Osteocyte (in vitro differentiated cells): ENCODE measurements around the gene CXADR. TPM values are rescaled to one million over a fixed set of nuclear protein-coding genes. Genes with fewer than 3 reads are reported as not detected.
"Not testable (repeated sequence)": the region's sequence is repeated elsewhere in the genome, so short reads cannot be mapped to it uniquely, and the experiment has no call there.

Source experiments
- DNase-seq: peaks from one replicate; pipeline ENCODE4 v3.0.0; 2021; ENCODE audit warnings: mixed read lengths; ENCODE audit not compliant: unreplicated experiment; ENCODE audit errors: extremely low spot score
- H3K27ac Mint-ChIP-seq: one replicate; pipeline ENCODE4 v1.8.0; 2021; ENCODE audit warnings: mild to moderate bottlenecking, mixed read lengths; ENCODE audit not compliant: unreplicated experiment
- H3K27me3 Mint-ChIP-seq: one replicate; pipeline ENCODE4 v1.8.0; 2021; ENCODE audit warnings: mixed read lengths; ENCODE audit not compliant: unreplicated experiment
- H3K36me3 Mint-ChIP-seq: one replicate; pipeline ENCODE4 v1.8.0; 2021; ENCODE audit warnings: mixed read lengths; ENCODE audit not compliant: unreplicated experiment
- H3K4me1 Mint-ChIP-seq: one replicate; pipeline ENCODE4 v1.8.0; 2021; ENCODE audit warnings: mixed read lengths; ENCODE audit not compliant: unreplicated experiment
- H3K4me3 Mint-ChIP-seq: one replicate; pipeline ENCODE4 v1.8.0; 2021; ENCODE audit warnings: mild to moderate bottlenecking, moderate library complexity, mixed read lengths; ENCODE audit not compliant: unreplicated experiment
- H3K9me3 Mint-ChIP-seq: one replicate; pipeline ENCODE4 v1.8.0; 2021; ENCODE audit warnings: mixed read lengths; ENCODE audit not compliant: unreplicated experiment
- CTCF ChIP-seq: fragments of 200-600 bp; sonication (generic); IDR thresholded peaks from 2 replicates; pipeline ENCODE4 v1.5.0; 2021; ENCODE audit warnings: antibody characterized with exemption, mild to moderate bottlenecking, moderate library complexity
- total RNA-seq: library from RNA; stranded (reverse); gene quantifications from 2 replicates; pipeline ENCODE4 v1.2.1, GENCODE V29; 2021

The CXADR gene
- total RNA-seq, 1 donor from 2014 or later, result 0.11 TPM

GRCh38 chr21:17479606-17480005, 33.2 kb upstream of the CXADR start:
- no peak for DNase-seq
- Mint-ChIP-seq H3K9me3 (no peaks in the 10 kb centered on the region), H3K27me3 (no peaks in the 10 kb centered on the region), H3K4me1 (no peaks in the 10 kb centered on the region), H3K27ac (no peak overlapping the region), H3K4me3 (no peak overlapping the region), H3K36me3 (no peaks in the 10 kb centered on the region)
- TF ChIP-seq CTCF, result no peak

GRCh38 chr21:17482928-17483327, 29.9 kb upstream of the CXADR start:
- H3K4me3 Mint-ChIP-seq, result no peak overlapping the region
- no peaks in the 10 kb centered on the region for H3K9me3 Mint-ChIP-seq
- H3K4me1 Mint-ChIP-seq, result no peaks in the 10 kb centered on the region

GRCh38 chr21:17488620-17489019, 24.2 kb upstream of the CXADR start:
- H3K27me3 Mint-ChIP-seq, result no peaks in the 10 kb centered on the region
- no peak overlapping the region for H3K4me3 Mint-ChIP-seq
- H3K36me3 Mint-ChIP-seq, result no peaks in the 10 kb centered on the region
- no peak for DNase-seq
- no peak for TF ChIP-seq CTCF
- H3K27ac Mint-ChIP-seq, result no peak overlapping the region
- no peaks in the 10 kb centered on the region for H3K9me3 Mint-ChIP-seq
- peaks cover 2% of the 10 kb centered on the region for H3K4me1 Mint-ChIP-seq

More at GRCh38 chr21:17482928-17483327, 29.9 kb upstream of the CXADR start:
- no peaks in the 10 kb centered on the region for H3K36me3 Mint-ChIP-seq
- H3K27ac Mint-ChIP-seq, result no peak overlapping the region
- no peak for TF ChIP-seq CTCF
- H3K27me3 Mint-ChIP-seq, result no peaks in the 10 kb centered on the region
- DNase-seq, result no peak

GRCh38 chr21:17489565-17489964, 23.3 kb upstream of the CXADR start:
- H3K4me3 Mint-ChIP-seq, H3K4me1 Mint-ChIP-seq, H3K9me3 Mint-ChIP-seq, H3K36me3 Mint-ChIP-seq, H3K27me3 Mint-ChIP-seq, H3K27ac Mint-ChIP-seq, DNase-seq: not testable (repeated sequence)

GRCh38 chr21:17491716-17492414, 21.0 kb upstream of the CXADR start:
- H3K27me3 Mint-ChIP-seq, result peaks cover 5% of the 10 kb centered on the region

More at GRCh38 chr21:17491716-17492414, 21.0 kb upstream of the CXADR start:
- no peak for DNase-seq
- Mint-ChIP-seq H3K27ac (no peak overlapping the region), H3K4me1 (peaks cover 2% of the 10 kb centered on the region), H3K4me3 (no peak overlapping the region), H3K9me3 (no peaks in the 10 kb centered on the region), H3K36me3 (no peaks in the 10 kb centered on the region)
- no peak for TF ChIP-seq CTCF
